Embryonic facial prominence (tissue), 1 donor: ENCODE measurements around the gene CDK5R1.

Experiments
- DNase-seq: peaks from one replicate; pipeline ENCODE4 v3.0.0-alpha.2; 2016; ENCODE audit errors: extremely low spot score

The CDK5R1 gene

DNA sequence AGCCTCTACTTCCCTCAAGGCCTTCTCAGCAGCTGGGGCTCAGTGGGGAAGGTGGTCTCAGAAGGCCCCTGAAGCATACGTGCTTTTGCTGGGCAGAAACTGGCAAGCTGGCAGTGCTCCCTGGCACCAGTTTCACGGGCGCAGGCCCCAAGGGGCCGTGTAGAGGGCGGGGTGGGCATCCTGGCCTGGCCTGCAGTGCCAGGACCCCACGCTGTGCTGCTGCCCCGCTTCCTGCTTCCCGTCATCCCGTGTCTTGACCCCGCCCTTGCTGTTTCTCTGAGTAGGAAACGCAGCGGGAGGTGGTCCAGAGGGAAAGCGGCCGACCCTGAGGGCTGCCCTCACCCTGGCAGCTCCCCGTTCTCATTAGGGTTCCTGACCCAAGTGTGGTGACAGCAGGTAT is 6.8 kb downstream of the CDK5R1 start:
- DNase-seq, result no peak

DNA sequence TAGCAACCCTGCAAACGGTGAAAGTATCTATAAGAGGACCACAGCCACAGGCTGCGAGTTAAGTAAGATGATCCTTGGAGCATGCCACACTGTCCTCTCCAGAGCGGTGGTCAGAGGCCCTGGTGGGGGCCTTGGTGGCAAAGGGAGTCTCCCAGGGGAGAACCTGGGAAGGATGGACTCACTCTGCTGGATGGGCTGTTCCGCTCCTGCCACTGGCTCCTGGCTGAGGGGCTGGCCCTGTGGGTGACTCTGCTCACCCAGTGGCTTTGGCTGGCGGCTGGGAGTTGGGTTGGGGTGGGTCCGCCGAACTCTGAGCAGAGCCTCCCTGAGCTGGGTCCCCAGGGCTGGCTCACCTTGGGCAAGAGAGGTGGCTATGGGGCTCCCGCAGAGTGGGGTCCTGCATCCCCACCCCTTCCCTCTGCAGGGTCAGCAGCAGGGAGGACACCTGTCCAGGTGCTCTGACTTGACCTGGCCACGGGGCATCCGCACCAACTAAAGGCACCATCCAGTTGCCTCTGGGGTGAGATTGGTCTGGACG is 7.3 kb downstream of the CDK5R1 start:
- DNase-seq, result no peak

DNA sequence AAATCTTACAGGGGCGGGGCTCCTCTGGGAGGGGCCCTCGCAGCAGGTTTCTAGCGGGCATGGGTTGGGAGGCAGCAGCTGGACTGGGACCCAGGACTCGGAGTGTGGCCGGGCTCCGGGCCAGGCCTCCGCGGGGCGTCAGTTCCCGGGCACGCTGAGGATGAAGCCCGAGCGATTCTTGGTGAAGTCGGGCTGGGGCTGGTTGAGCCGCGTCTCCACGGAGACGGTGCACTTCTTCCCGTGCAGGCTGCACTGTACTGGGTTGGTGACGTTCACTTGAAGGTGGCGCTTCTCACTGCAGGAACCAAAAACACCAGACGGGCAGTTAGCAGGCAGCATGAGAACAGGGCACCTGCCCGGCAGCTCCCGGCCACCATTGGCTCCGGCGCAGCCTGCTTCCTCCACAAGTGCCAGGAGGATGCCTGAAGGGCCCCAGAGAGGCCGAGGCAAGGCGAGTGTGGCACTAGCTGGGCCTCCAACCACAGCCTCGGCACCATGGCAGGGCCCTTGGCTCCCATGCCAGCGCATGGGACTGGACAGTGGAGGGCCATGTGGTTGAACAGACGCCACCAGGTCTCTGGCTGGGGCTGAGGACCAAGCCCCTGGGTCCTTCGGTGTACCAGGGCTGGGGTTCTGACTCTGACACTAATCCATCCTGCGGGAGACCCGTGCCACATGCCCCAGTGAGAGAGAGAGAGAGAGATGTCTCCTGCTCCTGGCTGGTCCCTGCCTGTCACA is 8.0 kb downstream of the CDK5R1 start:
- DNase-seq, result no peak

DNA sequence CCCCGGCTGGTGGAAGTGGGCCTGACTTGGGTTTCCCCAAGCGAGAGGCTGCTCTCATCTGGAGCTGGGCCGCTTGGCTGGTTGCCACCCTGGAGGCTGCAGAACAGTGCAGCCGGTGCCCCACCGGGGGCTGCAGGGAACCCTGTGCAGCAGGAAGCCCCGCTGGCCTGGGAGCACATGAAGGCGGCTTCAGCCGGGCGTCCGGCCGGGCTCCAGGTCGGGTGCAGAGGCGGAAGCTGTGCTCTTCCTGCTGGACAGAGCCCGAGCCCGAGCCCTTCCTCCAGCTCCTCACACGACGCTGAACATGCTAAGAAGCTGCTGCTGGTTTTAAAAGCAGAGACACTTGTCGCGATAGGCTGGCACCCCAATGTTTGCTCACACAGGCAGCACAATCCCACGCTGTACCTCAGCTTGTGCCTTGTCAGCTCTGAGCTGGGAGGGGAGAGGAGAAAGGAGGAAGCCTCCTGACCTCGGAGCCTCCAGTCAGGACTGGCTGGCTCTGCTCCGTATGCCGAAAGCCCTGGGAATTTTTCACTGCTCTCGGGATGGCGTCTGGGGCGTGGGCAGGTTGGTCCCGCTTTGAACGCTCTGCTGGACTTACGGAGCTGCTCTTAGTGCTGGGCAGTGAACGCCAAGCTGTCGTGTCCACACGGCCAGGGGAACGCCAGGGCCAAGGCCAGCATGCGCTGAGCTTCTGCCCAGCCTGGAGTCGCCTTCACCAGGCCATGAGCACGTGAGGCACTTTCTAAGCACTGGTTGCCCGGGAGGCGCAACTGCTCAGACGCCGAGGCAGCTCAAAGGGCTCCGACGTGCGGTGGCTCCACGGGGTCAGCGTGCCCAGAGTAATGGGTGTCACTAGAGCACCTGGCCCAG is 8.8 kb downstream of the CDK5R1 start:
- DNase-seq, result no peak

DNA sequence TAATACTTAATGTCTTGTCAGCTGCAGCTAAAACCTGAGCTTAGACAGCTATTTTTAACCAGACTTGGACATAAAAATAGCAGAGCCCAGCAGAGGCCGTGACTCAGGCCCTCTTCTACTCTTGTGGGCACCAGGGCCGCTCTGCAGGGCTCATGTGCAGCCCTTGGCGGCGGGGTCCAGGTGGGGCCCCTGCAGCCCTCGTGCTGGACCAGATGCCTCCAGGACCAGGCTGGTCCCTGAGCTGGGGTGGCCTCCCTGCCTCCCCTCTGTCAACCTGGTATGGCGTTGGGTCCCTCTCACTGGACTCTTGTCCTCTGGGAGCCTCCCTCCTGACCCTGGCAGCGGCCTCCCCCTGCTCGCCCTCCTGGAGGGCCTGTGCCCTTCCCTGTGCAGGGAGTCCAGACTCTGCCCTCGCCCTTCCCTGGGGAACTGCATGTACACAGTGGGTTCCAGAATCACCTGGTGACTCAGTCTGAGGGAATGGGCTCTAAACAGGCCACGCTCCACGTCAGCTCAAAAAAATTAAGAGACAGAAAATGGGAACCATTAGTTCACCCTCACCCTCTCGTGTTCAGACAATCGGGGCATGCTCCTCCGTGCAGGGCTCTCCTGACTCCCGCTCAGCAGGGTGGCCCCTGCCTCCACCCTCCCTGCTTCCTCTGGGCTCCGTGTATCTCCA is 9.7 kb downstream of the CDK5R1 start:
- no peak for DNase-seq

DNA sequence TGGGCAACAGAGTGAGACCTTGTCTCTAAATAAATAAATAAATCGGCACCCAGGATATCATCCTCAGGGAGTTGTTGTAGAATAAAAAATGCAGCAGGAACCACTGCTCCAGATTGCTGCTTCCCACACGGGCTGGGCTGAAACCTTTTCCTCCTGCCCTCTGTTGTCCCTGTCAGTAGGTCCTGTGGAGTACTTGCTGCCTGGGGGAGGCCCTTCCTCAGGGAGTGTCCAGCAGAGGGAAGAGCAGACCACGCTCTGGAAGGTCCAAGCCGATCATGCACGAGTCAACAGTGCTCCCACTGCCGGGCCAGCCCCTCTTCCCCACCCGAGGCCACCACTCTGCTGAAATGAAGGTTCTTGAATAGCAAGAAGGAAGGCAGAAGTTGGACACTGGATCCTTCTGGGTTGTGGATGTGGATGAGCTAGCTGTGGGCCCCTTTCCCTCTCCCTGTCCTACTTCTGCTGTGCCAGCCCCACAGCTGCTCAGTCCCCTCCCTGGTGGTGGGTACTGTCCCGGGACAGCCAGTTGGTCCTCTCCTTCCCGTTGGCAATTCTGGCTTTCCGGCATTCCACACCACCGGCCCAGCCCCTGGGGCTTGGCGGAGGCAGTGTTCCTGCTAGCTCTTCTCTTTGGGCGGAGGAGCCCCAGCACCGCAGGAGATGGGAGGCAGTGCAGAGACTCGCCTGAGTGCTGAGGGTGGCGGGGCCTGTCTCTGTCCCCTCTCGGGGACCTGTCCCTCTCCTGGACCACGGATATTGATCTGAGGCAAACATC is 10.8 kb downstream of the CDK5R1 start:
- DNase-seq, result no peak

DNA sequence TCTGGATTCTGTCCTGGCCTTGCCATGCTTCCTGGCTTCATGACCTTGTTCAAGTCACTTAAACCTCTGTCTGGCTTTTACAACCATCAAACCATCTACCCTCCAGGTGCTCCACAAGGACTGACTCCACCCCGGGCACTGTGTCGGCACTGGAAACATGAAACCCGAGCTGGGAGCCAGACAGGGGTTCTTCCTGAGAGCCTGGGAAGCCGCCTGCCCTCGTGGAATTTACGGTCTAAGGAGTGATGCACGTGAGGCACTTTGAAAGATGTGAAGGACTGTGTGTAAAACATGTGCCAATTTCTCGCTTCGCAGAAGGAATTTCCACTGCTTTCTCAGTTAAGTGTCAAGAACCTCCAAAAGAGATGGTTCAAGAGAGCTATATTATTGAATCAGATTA is 11.6 kb downstream of the CDK5R1 start:
- no peak for DNase-seq

DNA sequence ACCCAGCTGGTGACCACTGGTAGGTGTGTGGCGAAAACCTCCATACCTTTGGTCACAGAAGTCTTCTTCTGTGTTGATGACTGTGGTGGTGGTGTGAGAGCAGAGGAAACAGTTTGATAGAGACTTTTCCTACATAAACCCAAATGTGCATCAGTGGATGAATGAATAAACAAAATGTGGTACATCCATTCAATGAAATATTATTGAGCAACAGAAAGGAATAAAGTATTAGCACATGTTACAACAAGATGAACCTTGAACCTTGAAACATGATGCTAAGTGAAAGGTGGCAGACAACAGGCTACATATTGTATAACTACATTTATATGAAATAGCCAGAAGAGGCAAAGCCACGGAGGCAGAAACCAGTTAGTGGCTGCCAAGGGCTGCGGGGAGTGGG is 15.2 kb downstream of the CDK5R1 start:
- DNase-seq, result no peak

DNA sequence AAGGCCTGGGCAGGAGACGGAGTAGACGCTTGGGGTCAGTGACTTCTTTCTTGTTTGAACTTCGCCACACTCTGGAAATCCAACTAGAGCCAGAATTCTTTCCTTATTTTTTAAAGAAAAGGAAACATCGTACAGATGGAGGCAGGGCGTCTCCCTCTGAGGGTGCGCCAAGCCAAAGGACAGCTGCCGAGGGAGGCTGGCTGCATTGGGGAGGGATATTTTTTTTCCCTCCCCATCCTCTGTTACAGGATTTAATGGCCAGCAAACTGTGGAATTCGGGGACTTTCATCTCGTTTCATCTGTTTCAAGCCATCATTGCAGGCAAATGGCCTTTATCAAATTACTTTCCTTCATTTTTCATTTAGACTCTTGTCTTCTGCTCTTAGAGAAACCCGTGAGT is 15.9 kb downstream of the CDK5R1 start:
- no peak for DNase-seq

DNA sequence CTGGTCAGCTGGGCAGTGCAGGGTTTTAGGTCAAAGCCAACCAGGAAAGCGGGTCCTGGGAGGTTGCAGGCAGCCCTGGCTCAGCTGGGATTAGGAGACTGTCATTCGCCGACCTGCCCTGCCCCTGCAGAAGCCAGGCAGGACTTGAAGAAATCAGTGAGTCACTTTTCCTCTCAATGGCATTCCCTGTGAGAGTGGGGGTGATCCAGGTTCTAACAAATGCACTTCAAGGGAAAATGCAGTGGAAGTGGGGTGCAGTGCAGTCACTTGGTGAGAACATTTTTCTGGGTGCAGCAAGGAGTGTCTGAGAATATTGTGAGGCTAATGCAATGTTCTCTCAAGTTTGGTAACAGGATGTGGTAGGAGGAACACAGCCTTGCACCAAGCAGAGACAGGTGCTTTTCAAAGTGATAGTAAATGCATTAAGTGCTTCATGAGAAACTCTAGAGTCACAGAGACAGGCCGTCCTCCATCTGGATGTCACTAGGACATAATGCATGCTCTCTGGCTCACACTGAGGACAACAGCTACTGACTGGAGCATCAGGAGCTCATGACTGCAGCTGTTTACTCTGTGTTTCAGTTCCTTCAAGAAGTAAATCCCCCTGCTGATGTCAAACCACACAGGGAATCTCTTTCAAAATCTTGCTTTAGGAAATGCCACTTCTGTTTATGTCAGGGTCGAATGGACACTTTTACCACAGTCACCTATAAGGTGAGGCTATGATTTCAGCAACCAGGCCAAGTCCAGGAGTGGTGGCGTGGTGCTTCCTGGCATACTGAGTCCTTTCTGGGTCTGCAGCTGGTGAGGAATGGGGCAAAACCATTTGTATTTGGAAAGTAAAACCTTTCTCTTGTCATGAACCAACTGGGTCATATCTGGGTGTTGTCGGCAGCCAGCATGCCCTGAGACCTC is 16.7 kb downstream of the CDK5R1 start:
- no peak for DNase-seq

DNA sequence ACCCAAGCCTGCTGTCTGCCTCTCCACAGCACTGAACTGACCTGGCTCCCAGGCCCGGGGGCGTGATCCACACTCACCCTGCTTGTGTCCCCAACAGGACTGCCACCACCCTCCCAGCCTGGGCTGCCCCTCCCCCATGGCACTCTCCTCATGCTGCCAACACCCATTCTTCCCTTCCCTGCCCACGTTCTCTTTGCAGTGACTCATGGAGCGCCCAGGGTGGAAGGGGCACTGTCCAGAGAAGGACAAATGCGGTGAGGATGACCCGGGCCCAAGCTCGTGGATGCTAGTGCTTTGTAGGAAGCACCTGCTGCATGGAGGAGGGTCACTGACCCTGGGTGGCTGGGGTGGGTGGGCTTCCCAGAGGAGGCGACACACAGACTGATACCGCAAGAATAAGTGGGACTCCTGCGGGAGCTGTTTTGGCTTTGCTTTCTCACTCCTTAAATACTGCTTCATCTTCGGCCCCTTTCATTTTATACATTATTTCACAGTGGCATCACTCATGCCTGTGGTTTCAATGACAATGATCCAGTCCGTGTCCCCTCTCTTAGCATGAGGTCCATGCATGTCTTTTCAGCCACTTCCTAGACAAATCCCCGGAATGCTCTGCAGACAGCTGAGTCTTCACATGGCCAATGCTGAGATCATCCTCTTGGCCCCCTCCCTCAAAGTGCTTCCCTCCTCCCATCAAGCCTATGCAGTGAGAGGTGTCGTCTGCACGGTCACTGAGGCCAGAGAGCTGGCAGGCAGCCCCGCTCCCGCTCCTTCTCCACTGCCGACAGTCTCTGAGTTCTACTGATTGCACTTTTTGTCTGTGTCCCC is 17.6 kb downstream of the CDK5R1 start:
- no peak for DNase-seq

DNA sequence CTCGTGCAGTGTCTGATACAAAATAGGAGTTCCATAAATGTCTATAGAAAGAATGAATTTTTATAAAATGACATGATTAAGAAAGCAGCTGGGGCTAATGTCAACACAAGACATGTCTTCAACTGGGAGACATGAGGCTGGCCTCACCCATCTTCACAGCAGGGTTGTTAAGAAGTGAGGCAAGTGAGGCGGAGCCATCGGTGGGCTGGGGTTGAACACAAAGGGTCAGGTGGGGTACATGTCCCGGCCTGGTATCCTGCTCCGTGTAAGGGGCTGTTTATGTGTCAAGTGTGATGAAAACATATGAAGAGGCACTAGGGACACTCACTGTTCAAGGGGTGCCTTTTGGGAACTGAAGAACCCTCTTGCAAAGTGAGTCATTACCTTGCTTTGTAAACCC is 22.1 kb downstream of the CDK5R1 start:
- no peak for DNase-seq

DNA sequence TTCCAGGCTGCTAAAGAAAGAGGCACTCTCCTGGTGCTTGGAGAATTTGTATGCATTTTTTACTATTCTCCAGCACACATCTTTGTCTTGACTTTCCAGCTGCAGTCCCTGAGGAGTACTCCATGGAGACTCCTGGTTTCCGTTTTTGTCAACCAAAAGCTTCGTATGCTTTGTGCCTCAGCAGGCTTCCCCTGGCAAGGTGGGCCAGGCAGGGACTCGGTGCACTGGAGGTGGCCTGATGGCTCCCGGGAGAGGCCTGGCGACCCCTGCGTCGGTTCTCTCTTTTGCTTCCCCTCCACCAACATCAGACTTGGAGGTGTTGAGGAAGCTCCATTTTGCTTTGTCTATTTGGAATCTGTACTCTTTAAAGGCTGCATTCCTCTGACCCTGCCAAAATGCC is 23.7 kb downstream of the CDK5R1 start:
- DNase-seq, result no peak

DNA sequence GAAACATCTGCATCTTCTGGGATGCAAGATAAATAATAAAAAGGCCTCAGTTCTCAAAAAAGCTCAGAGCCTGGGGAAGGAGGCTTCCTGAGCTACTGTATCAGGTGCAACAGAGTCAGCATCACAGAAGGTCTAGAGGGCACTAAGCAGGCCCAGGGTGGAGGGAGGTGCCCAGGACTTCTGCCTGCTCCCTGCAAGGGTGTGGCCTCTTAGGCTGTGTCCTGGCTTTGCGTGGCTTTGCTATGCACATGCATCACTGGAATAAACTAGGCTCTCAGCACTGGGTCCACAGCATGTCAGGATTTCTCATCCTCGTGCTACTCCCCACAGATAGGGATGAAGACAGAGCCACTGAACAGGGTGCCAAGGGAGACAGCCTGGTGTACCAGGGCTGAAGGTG is 25.5 kb downstream of the CDK5R1 start:
- no peak for DNase-seq

DNA sequence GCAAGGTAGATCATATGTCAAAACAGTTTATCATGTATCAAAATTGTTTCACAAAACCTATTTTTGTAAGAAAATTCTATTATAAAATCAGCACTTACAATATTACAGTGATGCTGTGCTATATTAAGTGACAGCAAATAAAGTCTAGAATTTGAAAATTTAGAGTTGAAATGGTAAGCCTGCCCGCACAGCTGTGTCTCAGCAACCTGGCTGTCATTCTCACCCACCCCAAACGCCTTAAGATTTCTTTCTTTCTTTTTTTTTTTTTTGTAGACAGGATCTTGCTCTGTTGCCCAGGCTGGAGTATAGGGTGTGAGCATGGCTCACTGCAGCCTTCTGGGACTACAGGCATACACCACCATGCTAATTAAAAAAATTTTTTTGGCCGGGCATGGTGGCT is 26.8 kb downstream of the CDK5R1 start:
- no peak for DNase-seq

DNA sequence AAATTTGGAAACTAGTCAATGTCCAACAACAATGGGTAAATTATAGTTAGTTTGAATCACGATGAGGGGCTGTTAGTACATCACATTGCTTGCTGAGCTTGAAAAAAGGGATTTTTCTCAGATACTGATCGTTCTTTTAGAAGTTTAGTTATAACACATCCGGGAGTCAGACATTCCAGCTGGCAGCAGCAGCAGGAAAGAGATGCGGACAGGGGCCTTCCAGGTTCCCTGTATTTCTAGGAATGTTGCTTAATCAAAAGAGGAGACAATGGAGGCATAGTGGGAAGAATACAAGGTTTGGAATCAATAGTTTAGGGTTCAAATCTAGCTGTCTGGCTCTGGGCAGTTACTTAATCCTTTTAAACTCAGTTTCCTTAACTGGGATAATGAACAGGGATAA is 27.8 kb downstream of the CDK5R1 start:
- DNase-seq, result no peak

DNA sequence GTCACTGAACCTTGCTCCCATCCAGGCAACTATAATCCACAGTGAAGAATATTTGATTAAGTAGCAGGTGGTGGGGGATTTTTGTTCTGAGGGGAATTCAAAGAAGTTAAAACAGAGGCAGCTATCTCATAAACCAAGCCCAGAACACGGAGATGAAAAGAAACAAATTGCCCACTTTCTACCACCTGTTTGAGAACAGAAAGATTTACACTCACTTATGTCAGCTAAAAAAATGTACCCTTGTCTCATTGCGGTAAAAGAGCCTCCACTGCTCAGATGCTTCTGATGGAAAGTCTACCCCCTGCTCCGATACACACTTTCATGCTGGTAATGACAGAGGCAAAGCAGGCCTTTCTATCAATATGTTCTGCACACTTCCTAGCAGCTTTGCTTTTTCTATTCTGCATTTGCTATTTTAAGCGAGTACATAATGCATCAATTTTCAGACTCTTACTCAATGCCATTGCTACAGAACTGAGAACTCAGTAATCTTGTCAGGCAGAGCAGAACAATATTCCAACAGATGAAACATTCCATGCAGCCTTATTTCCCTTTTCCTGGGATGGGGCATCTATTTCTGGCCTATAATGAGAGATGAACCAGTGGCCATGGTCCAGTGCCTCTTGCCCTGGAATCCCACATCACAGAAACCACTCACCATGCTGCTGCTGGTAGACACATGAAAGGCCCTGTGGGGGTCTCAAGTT is 29.0 kb downstream of the CDK5R1 start:
- no peak for DNase-seq

DNA sequence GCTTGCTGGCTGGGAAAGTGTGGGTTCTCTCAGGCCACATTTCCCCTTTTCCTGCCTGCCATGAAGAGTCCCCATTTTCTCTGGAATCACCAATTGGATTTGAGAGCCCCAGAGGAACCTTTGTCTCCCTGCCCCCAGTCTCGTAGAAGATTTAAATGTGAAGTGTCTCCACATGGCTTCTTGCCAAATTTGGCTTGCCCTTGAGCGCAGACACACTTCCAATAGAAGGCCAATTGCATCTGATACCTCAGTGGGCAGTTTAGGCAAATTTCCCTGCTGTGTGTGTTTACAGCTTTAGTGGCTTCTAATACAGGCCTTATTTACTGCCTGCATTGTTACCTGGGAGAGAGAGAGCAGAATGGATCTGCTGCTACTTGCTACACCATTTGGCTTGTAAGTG is 29.7 kb downstream of the CDK5R1 start:
- DNase-seq, result no peak
